Upper lobe of left lung (tissue), 6 donors: ENCODE measurements around the gene FADS6. TPM values are rescaled to one million over a fixed set of nuclear protein-coding genes. Genes with fewer than 3 reads are reported as not detected.

Experiments
- ATAC-seq, 2 donors: fragments of 200-7000 bp; cut with Tn5 transposase; one replicate each; pipeline ENCODE4 v1.9.1; 2022; ENCODE audit warnings: mild to moderate bottlenecking in 2 of 2, moderate library complexity in 2 of 2; ENCODE audit not compliant: low FRiP score in 2 of 2
- DNase-seq, 2 donors: peaks; one replicate each; pipeline ENCODE4 v3.0.0-alpha.2; 2019 to 2020
- H3K27ac ChIP-seq, 4 donors: fragments of 200-600 bp; sonication (generic); one replicate each; pipeline ENCODE4 v1.5.1; 2016 to 2019
- H3K27me3 ChIP-seq, 4 donors: fragments of 200-600 bp; sonication (generic); one replicate each; pipeline ENCODE4 v1.5.1; 2017 to 2019
- H3K36me3 ChIP-seq, 4 donors: fragments of 200-600 bp; sonication (generic); one replicate each; pipeline ENCODE4 v1.5.1; 2016 to 2019
- H3K4me1 ChIP-seq, 4 donors: fragments of 200-600 bp; sonication (generic); one replicate each; pipeline ENCODE4 v1.5.1; 2018 to 2019
- H3K4me3 ChIP-seq, 4 donors: fragments of 200-600 bp; sonication (generic); one replicate each; pipeline ENCODE4 v1.5.1; 2017 to 2019; ENCODE audit warnings: mild to moderate bottlenecking in 2 of 4, moderate library complexity in 1 of 4
- H3K9me3 ChIP-seq, 4 donors: fragments of 200-600 bp; sonication (generic); one replicate each; pipeline ENCODE4 v1.5.1; 2018 to 2019
- CTCF ChIP-seq, 6 experiments: fragments of 450-650 bp in 4 of 6; fragments of 200-600 bp in 2 of 6; sonication (generic) in 2 of 6; IDR thresholded peaks; one replicate each; pipeline ENCODE4 v1.5.1; 2016 to 2019; ENCODE audit warnings: antibody characterized with exemption in 6 of 6
- EP300 ChIP-seq, 4 donors: sonication (generic); formaldehyde crosslinking; IDR thresholded peaks; one replicate each; pipeline ENCODE4 v1.5.1; 2017; ENCODE audit warnings: antibody characterized with exemption in 4 of 4, control low read depth in 2 of 4
- POLR2A ChIP-seq, 4 donors: fragments of 450-650 bp; IDR thresholded peaks; one replicate each; pipeline ENCODE4 v1.5.1; 2016 to 2017; ENCODE audit warnings: antibody characterized with exemption in 4 of 4, mild to moderate bottlenecking in 2 of 4
- POLR2AphosphoS5 ChIP-seq, 2 donors: sonication (generic); formaldehyde crosslinking; IDR thresholded peaks; one replicate each; pipeline ENCODE4 v1.5.1; 2017; ENCODE audit warnings: antibody characterized with exemption in 2 of 2
- WGBS, 2 donors: methylation state at CpG; one replicate each; pipeline ENCODE4 v1.1.5; 2017 to 2018; 5-methylcytosine and 5-hydroxymethylcytosine counted together
- total RNA-seq, 6 donors: library from RNA; depleted of rRNA in 4 of 6; stranded (reverse); fragments of >200 nt in 4 of 6; gene quantifications; one replicate each; pipeline versions ENCODE4 v1.1.0 to v1.2.1, GENCODE V29; 2016 to 2021
- donor health status: DM: no; HTN: no; CAD: no; lungs with moderate emphysema.
- donor health status: DM: no; HTN: yes; CAD: no; lungs with severe emphysema.

The FADS6 gene
- total RNA-seq, 6 donors from 2014 or later: not detected

GRCh38 chr17:74859459-74860228 is 33.8 kb downstream of the FADS6 start, which contains the start of gene GRIN2C:
Gene GRIN2C, minus strand, starts transcription at chr17:74859885. Its CDS starts 4,793 bp downstream, at chr17:74855092.
- no peak for TF ChIP-seq POLR2A (IDR thresholded peaks at IDR 0.05)
- peak in 4 of 6 experiments; percentile 28 to 64 (median 48) for TF ChIP-seq CTCF (IDR thresholded peaks at IDR 0.05)
- H3K27me3 ChIP-seq: peaks cover 2 to 38% (median 28%) of the 10 kb centered on the region in 4 donors
- peaks cover 26 to 31% (median 29%) of the 10 kb centered on the region in 4 donors for H3K4me1 ChIP-seq
- DNase-seq (peak in 1 of 2 donors; percentile 91), ATAC-seq (no peak)
- no peaks in the 10 kb centered on the region for H3K36me3 ChIP-seq
- no peaks in the 10 kb centered on the region for H3K9me3 ChIP-seq
- H3K4me3 ChIP-seq: peak within 1 kb of the TSS in 3 of 4 donors; percentile 14 to 27 (median 25)
- WGBS, 2 donors: 4% methylated on average over 15 of the region's 72 CpGs; no CpG with 5 or more reads in 1 of the 2 donors
- no peak within 1 kb of the TSS for H3K27ac ChIP-seq

- no peak for TF ChIP-seq EP300 (IDR thresholded peaks at IDR 0.05)
- Histone ChIP-seq H3K27ac (no peak overlapping the region), H3K36me3 (no peaks in the 10 kb centered on the region), H3K4me1 (peaks cover 26 to 31% (median 29%) of the 10 kb centered on the region in 4 donors), H3K27me3 (peaks cover 2 to 38% (median 29%) of the 10 kb centered on the region in 4 donors), H3K9me3 (no peaks in the 10 kb centered on the region), H3K4me3 (no peak overlapping the region)
- ATAC-seq: no peak
- no peak for DNase-seq
- 59 to 60% methylated on average over 8 to 12 of the region's 12 CpGs for WGBS, 2 donors
These were observed 34.6 kb downstream of the FADS6 start for GRCh38 chr17:74858672-74859458.

GRCh38 chr17:74857191-74857590 is 36.2 kb downstream of the FADS6 start:
- DNase-seq (no peak), ATAC-seq (no peak)
- H3K4me3 ChIP-seq: no peak overlapping the region
- H3K36me3 ChIP-seq: no peaks in the 10 kb centered on the region
- peaks cover 31 to 41% (median 36%) of the 10 kb centered on the region in 4 donors for H3K4me1 ChIP-seq
- H3K27me3 ChIP-seq: peaks cover 2 to 48% (median 36%) of the 10 kb centered on the region in 4 donors
- 66 to 70% methylated on average over 4 of the region's 4 CpGs for WGBS, 2 donors
- no peaks in the 10 kb centered on the region for H3K9me3 ChIP-seq
- TF ChIP-seq CTCF (IDR thresholded peaks at IDR 0.05): no peak
- TF ChIP-seq POLR2A (IDR thresholded peaks at IDR 0.05): no peak
- TF ChIP-seq POLR2AphosphoS5 (IDR thresholded peaks at IDR 0.05): no peak
- TF ChIP-seq EP300 (IDR thresholded peaks at IDR 0.05): no peak
- no peak overlapping the region for H3K27ac ChIP-seq

GRCh38 chr17:74856112-74856511 is 37.3 kb downstream of the FADS6 start:
- no peaks in the 10 kb centered on the region for H3K36me3 ChIP-seq
- DNase-seq (no peak), ATAC-seq (no peak)
- 76 to 85% methylated on average over 7 of the region's 7 CpGs for WGBS, 2 donors
- TF ChIP-seq POLR2AphosphoS5 (IDR thresholded peaks at IDR 0.05): no peak
- no peak for TF ChIP-seq POLR2A (IDR thresholded peaks at IDR 0.05)
- no peak for TF ChIP-seq CTCF (IDR thresholded peaks at IDR 0.05)
- no peak for TF ChIP-seq EP300 (IDR thresholded peaks at IDR 0.05)
- no peaks in the 10 kb centered on the region for H3K9me3 ChIP-seq
- no peak overlapping the region for H3K4me3 ChIP-seq
- peaks cover 20 to 32% (median 30%) of the 10 kb centered on the region in 4 donors for H3K4me1 ChIP-seq
- H3K27me3 ChIP-seq: peaks cover 2 to 48% (median 35%) of the 10 kb centered on the region in 4 donors
- H3K27ac ChIP-seq: no peak overlapping the region

GRCh38 chr17:74855323-74855722 is 38.1 kb downstream of the FADS6 start:
- H3K9me3 ChIP-seq: no peaks in the 10 kb centered on the region
- TF ChIP-seq POLR2A (IDR thresholded peaks at IDR 0.05) (no peak), EP300 (IDR thresholded peaks at IDR 0.05) (no peak), CTCF (IDR thresholded peaks at IDR 0.05) (no peak), POLR2AphosphoS5 (IDR thresholded peaks at IDR 0.05) (no peak)
- ATAC-seq: no peak

More at GRCh38 chr17:74855323-74855722, 38.1 kb downstream of the FADS6 start:
- H3K27me3 ChIP-seq: peaks cover 2 to 43% (median 27%) of the 10 kb centered on the region in 4 donors
- no peaks in the 10 kb centered on the region for H3K36me3 ChIP-seq
- 88 to 93% methylated on average over 3 to 4 of the region's 4 CpGs for WGBS, 2 donors
- DNase-seq: no peak
- no peak overlapping the region for H3K4me3 ChIP-seq
- no peak overlapping the region for H3K27ac ChIP-seq
- H3K4me1 ChIP-seq: peaks cover 12 to 24% (median 22%) of the 10 kb centered on the region in 4 donors
